OCI-LY3 (cell line): Measurements from ENCODE around the gene ZFP36L1.

ENCODE experiments used
- EZH2phosphoT487 ChIP-seq: fragments of 200-600 bp; shearing (Covaris generic); IDR thresholded peaks from 2 replicates; pipeline ENCODE4 v1.6.1; 2018; ENCODE audit warnings: antibody characterized with exemption, mixed run types, low read depth
- TF ChIP-seq, protein P1 (sequence below): fragments of 200-600, 300-600 bp; sonication (generic); IDR thresholded peaks from 2 replicates; pipeline ENCODE4 v1.5.1; 2014; ENCODE audit warnings: antibody characterized with exemption, low read length, low read depth

DNA sequence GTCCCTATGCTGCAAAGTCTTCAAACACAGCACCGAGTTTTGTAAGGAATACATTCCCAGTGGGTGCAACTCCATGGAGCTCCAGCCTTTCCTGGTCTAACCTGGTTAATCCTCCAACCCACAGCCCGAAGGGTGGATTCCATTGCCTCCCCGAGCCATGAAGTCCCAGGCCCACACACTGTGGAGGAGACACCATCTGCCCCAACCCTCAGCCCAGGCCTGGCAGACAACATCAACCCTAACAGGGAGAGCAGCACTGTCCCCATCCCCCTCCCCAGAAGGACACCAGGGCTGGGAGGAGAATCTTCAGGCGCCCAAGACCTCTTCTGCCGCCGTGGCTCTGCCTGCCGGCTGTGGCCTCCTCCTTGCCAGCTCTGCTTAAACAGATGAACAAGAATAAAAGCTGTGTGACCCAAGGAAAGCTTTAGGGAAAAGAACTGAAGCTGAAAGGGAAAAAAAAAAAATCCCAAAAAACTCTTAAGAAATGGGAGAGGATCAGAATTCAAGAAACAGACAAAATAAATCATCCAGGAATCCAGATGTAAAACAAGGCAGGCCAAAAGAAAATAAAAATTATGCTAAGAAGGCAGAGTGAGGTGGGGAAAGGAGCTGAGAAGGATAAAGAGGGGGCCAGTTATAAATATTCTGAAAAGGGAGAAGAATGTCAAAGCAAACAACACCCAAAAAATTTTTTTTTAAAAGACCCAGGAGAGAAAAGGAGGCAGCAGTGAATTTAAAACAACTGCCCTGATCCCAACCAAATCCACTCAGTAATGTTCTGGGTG, 16.0 kb upstream of the ZFP36L1 start:
- TF ChIP-seq, protein P1, sequence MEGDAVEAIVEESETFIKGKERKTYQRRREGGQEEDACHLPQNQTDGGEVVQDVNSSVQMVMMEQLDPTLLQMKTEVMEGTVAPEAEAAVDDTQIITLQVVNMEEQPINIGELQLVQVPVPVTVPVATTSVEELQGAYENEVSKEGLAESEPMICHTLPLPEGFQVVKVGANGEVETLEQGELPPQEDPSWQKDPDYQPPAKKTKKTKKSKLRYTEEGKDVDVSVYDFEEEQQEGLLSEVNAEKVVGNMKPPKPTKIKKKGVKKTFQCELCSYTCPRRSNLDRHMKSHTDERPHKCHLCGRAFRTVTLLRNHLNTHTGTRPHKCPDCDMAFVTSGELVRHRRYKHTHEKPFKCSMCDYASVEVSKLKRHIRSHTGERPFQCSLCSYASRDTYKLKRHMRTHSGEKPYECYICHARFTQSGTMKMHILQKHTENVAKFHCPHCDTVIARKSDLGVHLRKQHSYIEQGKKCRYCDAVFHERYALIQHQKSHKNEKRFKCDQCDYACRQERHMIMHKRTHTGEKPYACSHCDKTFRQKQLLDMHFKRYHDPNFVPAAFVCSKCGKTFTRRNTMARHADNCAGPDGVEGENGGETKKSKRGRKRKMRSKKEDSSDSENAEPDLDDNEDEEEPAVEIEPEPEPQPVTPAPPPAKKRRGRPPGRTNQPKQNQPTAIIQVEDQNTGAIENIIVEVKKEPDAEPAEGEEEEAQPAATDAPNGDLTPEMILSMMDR: no peak
- TF ChIP-seq EZH2phosphoT487: no peak
